HG03159 (cell line): ENCODE data around the gene IFT22.
"Not testable (repeated sequence)": the region's sequence is repeated elsewhere in the genome, so short reads cannot be mapped to it uniquely, and the experiment has no call there.

Source experiments
- ATAC-seq: cut with Tn5 transposase; IDR thresholded peaks from one replicate; pipeline ENCODE4 v1.9.1; 2021; ENCODE audit warnings: mild to moderate bottlenecking, moderate library complexity; ENCODE audit not compliant: unreplicated experiment

The IFT22 gene

GRCh38 chr7:101280912-101281311 lies 40.7 kb downstream of the IFT22 start:
- ATAC-seq = not testable (repeated sequence)

- no peak for ATAC-seq
These were observed 42.9 kb downstream of the IFT22 start for GRCh38 chr7:101278461-101279292.

GRCh38 chr7:101277155-101277554 lies 44.5 kb downstream of the IFT22 start:
- ATAC-seq = no peak

GRCh38 chr7:101273206-101273605 lies 48.4 kb downstream of the IFT22 start:
- no peak for ATAC-seq

GRCh38 chr7:101271021-101271420 lies 50.6 kb downstream of the IFT22 start:
- ATAC-seq = no peak

GRCh38 chr7:101269664-101270063 lies 51.9 kb downstream of the IFT22 start:
- no peak for ATAC-seq

DNA sequence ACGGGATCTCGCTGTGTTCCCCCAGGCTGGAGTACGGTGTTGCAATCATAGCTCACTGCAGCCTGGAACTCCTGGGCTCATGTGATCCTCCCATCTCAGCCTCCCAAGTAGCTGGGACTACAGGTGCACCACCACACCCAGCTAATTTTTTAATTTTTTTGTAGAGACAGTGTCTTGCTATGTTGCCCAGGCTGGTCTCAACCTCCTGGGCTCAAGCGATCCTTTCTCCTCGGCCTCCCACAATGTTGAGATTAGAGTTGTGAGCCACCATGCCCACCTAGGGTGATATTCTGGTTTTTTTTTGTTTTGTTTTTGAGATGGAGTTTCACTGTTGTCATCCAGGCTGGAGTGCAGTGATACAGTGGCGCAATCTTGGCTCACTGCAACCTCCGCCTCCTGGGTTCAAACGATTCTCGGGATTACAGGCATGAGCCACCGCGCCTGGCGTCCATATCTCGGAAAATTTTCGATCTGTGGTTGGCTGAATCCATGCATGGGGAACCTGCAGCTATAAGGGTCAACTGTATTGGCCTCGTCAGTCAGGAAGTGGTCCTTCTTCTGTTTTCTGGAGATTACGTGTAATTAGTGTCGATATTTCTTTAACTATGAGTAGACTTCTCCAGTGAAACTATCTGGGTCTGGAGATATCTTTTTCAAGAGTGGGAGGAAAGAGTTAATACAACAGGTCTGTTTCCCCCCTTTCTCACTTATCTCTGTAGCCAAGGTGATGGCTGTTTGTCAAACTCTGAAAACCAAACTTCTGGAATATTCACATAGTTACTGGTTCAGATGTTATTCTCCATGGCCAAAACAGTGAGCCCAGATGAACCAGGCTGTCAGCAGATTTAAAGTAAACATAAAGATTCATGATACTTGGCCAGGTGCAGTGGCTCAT lies 55.7 kb downstream of the IFT22 start:
- ATAC-seq = no peak

DNA sequence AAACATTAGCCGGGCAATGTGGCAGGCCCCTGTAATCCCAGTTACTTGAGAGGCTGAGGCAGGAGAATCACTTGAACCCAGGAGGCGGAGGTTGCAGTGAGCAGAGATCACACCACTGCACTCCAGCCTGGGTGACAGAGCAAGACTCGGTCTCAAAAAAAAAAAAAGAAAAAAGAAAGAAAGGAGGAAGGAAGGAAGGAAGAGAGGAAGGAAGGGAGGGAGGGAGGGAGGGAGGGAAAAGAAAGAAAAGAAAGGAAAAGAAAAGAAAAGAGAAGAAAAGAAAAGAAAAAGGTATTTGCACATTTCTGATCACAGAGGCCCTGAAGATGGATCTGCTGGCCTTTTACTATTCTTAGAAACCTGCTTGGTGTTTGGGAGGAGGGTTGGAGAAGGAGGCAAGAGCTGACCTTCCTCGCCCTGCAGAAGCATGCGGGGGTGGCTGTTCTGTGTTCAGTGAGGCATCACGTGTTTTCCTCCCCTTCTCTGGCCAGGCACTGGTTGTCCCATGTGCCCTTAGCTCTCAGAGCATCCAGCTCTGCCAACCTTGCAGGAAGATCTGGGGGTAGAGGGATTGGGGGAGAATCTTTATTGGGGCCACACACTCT lies 57.4 kb downstream of the IFT22 start:
- ATAC-seq = not testable (repeated sequence)
